ENCODE measurements around the gene TCF23. TPM values are rescaled to one million over a fixed set of nuclear protein-coding genes. Genes with fewer than 3 reads are reported as not detected.
A peak's percentile ranks its signal among the peaks of the same experiment; 100 is the strongest.

TCF23 gene
- total and polyA plus RNA-seq, 2 of the 4 experiments (the other 2 are of a cell fraction), result not detected

GRCh38 chr2:27128668-27129571 lies 19.9 kb upstream of the TCF23 start:
- TF ChIP-seq POLR2A (IDR thresholded peaks at IDR 0.05; ENCODE audit: low read depth, low read length), result no peak
- TF ChIP-seq, protein P1, sequence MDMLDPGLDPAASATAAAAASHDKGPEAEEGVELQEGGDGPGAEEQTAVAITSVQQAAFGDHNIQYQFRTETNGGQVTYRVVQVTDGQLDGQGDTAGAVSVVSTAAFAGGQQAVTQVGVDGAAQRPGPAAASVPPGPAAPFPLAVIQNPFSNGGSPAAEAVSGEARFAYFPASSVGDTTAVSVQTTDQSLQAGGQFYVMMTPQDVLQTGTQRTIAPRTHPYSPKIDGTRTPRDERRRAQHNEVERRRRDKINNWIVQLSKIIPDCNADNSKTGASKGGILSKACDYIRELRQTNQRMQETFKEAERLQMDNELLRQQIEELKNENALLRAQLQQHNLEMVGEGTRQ (IDR thresholded peaks at IDR 0.05; ENCODE audit: low read depth, low read length), result no peak
- no peak overlapping the region for H4K91ac ChIP-seq (ENCODE audit: insufficient read depth, low read depth, low read length)
- no peak overlapping the region for H3K56ac ChIP-seq (ENCODE audit: extremely low read depth, insufficient read depth, low read length)
- peak overlapping the region; percentile 51 for H2AK9ac ChIP-seq (replicated peaks; ENCODE audit: low read depth, low read length, poor library complexity)
- peaks cover 15% of the 10 kb centered on the region for H4K20me1 ChIP-seq (ENCODE audit: insufficient read depth, low read length)
- H2AFZ ChIP-seq (replicated peaks; ENCODE audit: low read length, poor library complexity), result no peak overlapping the region
- H3K27me3 ChIP-seq (ENCODE audit: control insufficient read depth, insufficient read depth, low read length), result peaks cover 4% of the 10 kb centered on the region
- no peak overlapping the region for H2BK120ac ChIP-seq (ENCODE audit: low read depth, low read length)
- in situ Hi-C loops (cut with MboI; ENCODE audit: low sequenced_read_pairs) (no loop called here), intact Hi-C loops (cut with micrococcal nuclease) (no loop called here), dilution Hi-C loops (cut with HindIII; ENCODE audit: low sequenced_read_pairs, unreplicated experiment) (no loop called here)
- ATAC-seq (ENCODE audit: low read depth), result no peak
- H3K14ac ChIP-seq (replicated peaks; ENCODE audit: low read depth, low read length), result no peak overlapping the region
- no peak overlapping the region for H2BK5ac ChIP-seq (ENCODE audit: low read depth, low read length, poor library complexity, severe bottlenecking)
- no peak overlapping the region for H4K8ac ChIP-seq (ENCODE audit: low read depth in 2 of 2, low read length in 2 of 2)
- no peaks in the 10 kb centered on the region for H3K9me3 ChIP-seq (ENCODE audit: control insufficient read depth, insufficient read depth, low read length)
- CTCF ChIA-PET, result interaction anchor here (0.6 to 1.1 kb wide), 2 partner anchors 9 to 174 kb away, joined by 3 read pairs; no protein-coding TSS in a partner anchor
- no peak overlapping the region for H3K18ac ChIP-seq (ENCODE audit: low read depth, low read length)
- H2BK15ac ChIP-seq (ENCODE audit: low read depth, low read length), result no peak overlapping the region
- H3K36me3 ChIP-seq (ENCODE audit: control insufficient read depth, insufficient read depth, low read length), result peaks cover 34% of the 10 kb centered on the region
- no peak overlapping the region for H4K5ac ChIP-seq (ENCODE audit: low read depth, low read length)
- POLR2A ChIA-PET (ENCODE audit: unreplicated experiment), result no interaction called here
- peaks cover 12% of the 10 kb centered on the region for H3K9me1 ChIP-seq (ENCODE audit: insufficient read depth, low read length)
- H3K9ac ChIP-seq (ENCODE audit: low read depth, low read length), result no peak overlapping the region
- H2AK5ac ChIP-seq (ENCODE audit: low read depth, low read length), result no peak overlapping the region
- no TSS peak for BruUV-seq (replicated peaks)
- 83% methylated on average over 6 of the region's 11 CpGs; no CpG with 5 or more reads in 1 of the 2 experiments for WGBS, 2 experiments (ENCODE audit: extremely low coverage in 2 of 2, insufficient read length in 1 of 2)
- H3K4me1 ChIP-seq (ENCODE audit: control insufficient read depth, insufficient read depth, low read length), result peaks cover 9% of the 10 kb centered on the region
- H2BK20ac ChIP-seq (ENCODE audit: low read depth, low read length), result no peak overlapping the region
- peaks cover 14 to 23% of the 10 kb centered on the region in 2 experiments for H3K79me1 ChIP-seq (ENCODE audit: low read depth in 1 of 2, low read length in 2 of 2)
- H3K23ac ChIP-seq (ENCODE audit: low read depth, low read length), result no peak overlapping the region
- no peak overlapping the region for H3K27ac ChIP-seq (ENCODE audit: insufficient read depth, low read length)
- no peak overlapping the region for H3K4me3 ChIP-seq (ENCODE audit: insufficient read depth, low read depth, low read length)
- H3K4me2 ChIP-seq (ENCODE audit: low read depth, low read length), result no peak overlapping the region
- H3K4ac ChIP-seq (ENCODE audit: low read depth, low read length), result no peak overlapping the region
- DNase-seq, result no peak
